ENCODE results near the gene SLC47A1. TPM values are rescaled to one million over a fixed set of nuclear protein-coding genes. Genes with fewer than 3 reads are reported as not detected.

Gene SLC47A1
- total and polyA plus RNA-seq, 2 of the 8 experiments (the other 6 are each of a cell fraction or from before 2014, with no cell fraction given): 1.5 to 3.6 TPM

DNA sequence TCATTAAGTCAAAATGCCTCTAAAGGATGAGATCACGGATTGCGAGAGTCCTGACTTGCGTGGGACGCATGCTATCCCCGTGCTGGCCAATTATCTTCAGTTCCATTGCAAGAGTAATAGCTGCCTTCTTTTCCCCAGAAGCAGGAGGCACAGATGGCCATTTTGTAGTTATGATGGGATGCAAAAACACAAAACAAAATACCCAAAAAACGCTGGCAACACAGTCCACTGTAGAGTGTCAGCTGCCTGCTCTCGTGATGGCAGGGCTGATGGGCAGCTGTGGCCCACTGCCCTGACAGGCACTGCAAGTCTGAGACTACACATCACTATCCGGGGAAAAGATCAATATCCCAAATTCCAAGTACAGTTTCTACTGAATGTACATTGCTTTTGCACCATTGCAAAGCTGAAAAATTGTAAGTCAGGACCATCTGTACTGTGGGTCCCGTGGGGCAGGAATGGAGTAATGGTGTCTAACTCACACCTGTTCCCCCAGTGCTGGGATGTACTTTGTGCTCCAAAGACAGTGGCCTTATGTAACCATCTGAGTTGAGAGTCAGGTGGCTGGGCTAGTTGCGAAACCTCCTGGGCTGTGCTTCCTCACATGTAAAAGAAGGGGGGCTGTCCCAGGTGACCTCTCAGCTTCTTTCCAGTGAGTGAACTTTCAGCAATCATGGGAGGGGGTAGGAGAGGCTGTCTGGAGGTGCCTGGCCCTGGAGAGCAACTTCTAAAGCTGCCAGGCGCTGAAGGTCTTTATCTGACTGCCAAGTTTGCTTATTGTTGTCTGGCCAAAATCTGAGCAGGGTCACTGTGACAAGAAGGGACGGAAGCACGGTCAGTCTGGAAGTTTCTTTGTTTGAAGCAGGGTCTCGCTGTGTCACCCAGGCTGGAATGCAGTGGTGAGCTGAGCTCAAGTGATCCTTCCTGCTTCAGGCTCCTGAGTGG lies 4.7 kb downstream of the SLC47A1 start:
- peaks cover 11 to 22% (median 18%) of the 10 kb centered on the region in 4 experiments for H3K27me3 ChIP-seq (replicated peaks in 1 of 4; ENCODE audit: control insufficient read depth in 3 of 4, extremely low read depth in 1 of 4, insufficient read depth in 3 of 4, low read length in 3 of 4)
- H2AK5ac ChIP-seq (ENCODE audit: low read depth, low read length): no peak overlapping the region
- H3K36me3 ChIP-seq (ENCODE audit: control insufficient read depth in 2 of 4, insufficient read depth in 4 of 4, low read length in 3 of 4): no peaks in the 10 kb centered on the region; a peak in 1 of 8 replicates
- no peak overlapping the region for H2BK5ac ChIP-seq (ENCODE audit: low read depth, low read length)
- no peak overlapping the region for H3K23ac ChIP-seq (ENCODE audit: insufficient read length)
- no peak overlapping the region for H3K18ac ChIP-seq (ENCODE audit: extremely low read depth, low read length)
- no peak overlapping the region for H3K27ac ChIP-seq (ENCODE audit: low read depth, low read length)
- H2BK120ac ChIP-seq (replicated peaks; ENCODE audit: low read depth, low read length): no peak overlapping the region
- no peaks in the 10 kb centered on the region for H3K79me1 ChIP-seq (ENCODE audit: low read depth, low read length)
- H2BK15ac ChIP-seq (ENCODE audit: low read length): no peak overlapping the region
- no peaks in the 10 kb centered on the region for H3K9me3 ChIP-seq (ENCODE audit: insufficient read depth in 2 of 2, low read depth in 1 of 2, low read length in 1 of 2)
- H3K56ac ChIP-seq (replicated peaks; ENCODE audit: insufficient read length, low read depth, low read length): no peak overlapping the region
- H4K8ac ChIP-seq (ENCODE audit: extremely low read depth, insufficient read depth, low read length): no peak overlapping the region; the same call in 1 of the 2 replicates
- H2BK12ac ChIP-seq (ENCODE audit: low read depth, low read length): 0 out of 2 replicates have a peak overlapping the region, but pooled peaks have one; percentile 35
- no peak overlapping the region for H4K5ac ChIP-seq (ENCODE audit: insufficient read length, low read depth, low read length)
- no peak overlapping the region for H4K91ac ChIP-seq (replicated peaks; ENCODE audit: insufficient read length, low read length)
- H3K4me1 ChIP-seq (replicated peaks in 1 of 4; ENCODE audit: control insufficient read depth in 3 of 4, insufficient read depth in 4 of 4, low read length in 3 of 4): peaks cover under 1 to 11% (median 5%) of the 10 kb centered on the region in 4 experiments; a peak in 6 of 7 replicates
- no peak overlapping the region for H2BK20ac ChIP-seq (ENCODE audit: low read length)
- DNase-seq (ENCODE audit: low read depth in 1 of 2, low spot score in 2 of 2) (no peak), FAIRE-seq (no peak)
- no peaks in the 10 kb centered on the region for H3K79me2 ChIP-seq (ENCODE audit: control insufficient read depth in 1 of 2, insufficient read depth in 2 of 2, low read length in 2 of 2)
- H3K14ac ChIP-seq (ENCODE audit: insufficient read length): no peak overlapping the region
- no peak overlapping the region; a peak in 1 of 7 replicates for H3K9ac ChIP-seq (replicated peaks in 1 of 4; ENCODE audit: extremely low read depth in 1 of 4, low read depth in 3 of 4, low read length in 3 of 4)
- no peak overlapping the region for H3K4ac ChIP-seq (replicated peaks; ENCODE audit: insufficient read length, low read depth, low read length)
- TF ChIP-seq TEAD4 (IDR thresholded peaks at IDR 0.05; ENCODE audit: low read depth, low read length): 0 out of 2 replicates have a peak, but pooled peaks have one; percentile 7
- peak; percentile 96 for TF ChIP-seq CEBPB (IDR thresholded peaks at IDR 0.05; ENCODE audit: low read depth, low read length)
- TF ChIP-seq, protein P1, sequence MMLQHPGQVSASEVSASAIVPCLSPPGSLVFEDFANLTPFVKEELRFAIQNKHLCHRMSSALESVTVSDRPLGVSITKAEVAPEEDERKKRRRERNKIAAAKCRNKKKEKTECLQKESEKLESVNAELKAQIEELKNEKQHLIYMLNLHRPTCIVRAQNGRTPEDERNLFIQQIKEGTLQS (IDR thresholded peaks at IDR 0.05; ENCODE audit: insufficient read depth, low read depth, low read length): no peak
- peaks cover 9% of the 10 kb centered on the region; the same call in 1 of the 2 replicates for H3K23me2 ChIP-seq (ENCODE audit: low read depth, low read length)
- H2AFZ ChIP-seq (ENCODE audit: low read length): no peak overlapping the region
- no peak overlapping the region for H3K4me3 ChIP-seq (ENCODE audit: extremely low read depth in 1 of 4, insufficient read depth in 2 of 4, low read depth in 3 of 4, low read length in 4 of 4)
- CTCF ChIA-PET (ENCODE audit: partially characterized antibody): interaction anchor here (0.6 to 3.4 kb wide), 13 partner anchors 8 to 225 kb away, joined by 3 to 12 read pairs (median 4); partner anchors contain the start of gene ALDH3A1
- 89% methylated on average over 14 of the region's 14 CpGs; no CpG with 5 or more reads in 1 of the 2 experiments for whole genome bisulfite sequencing, 2 experiments (ENCODE audit: extremely low coverage in 1 of 2, insufficient coverage in 1 of 2, insufficient read length in 1 of 2, insufficient replicate concordance in 2 of 2, low coverage in 1 of 2, low lambda C conversion rate in 2 of 2, missing lambda C conversion rate in 1 of 2)
- POLR2A ChIA-PET (ENCODE audit: partially characterized antibody): interaction anchor here (1.1 to 1.7 kb wide), 2 partner anchors 8 to 111 kb away, joined by 3 to 6 read pairs; partner anchors contain the start of gene ALDH3A2
- H4K20me1 ChIP-seq (replicated peaks in 1 of 2; ENCODE audit: control insufficient read depth in 1 of 2, insufficient read depth in 2 of 2, low read length in 2 of 2): no peaks in the 10 kb centered on the region
- no peak overlapping the region for H3K4me2 ChIP-seq (ENCODE audit: insufficient read depth in 1 of 2, low read depth in 2 of 2, low read length in 2 of 2)

Data from H1 (cell line).